Neuron (in vitro differentiated cells): Measurements from ENCODE around the gene FBXO44.

Experiments used
- H2AFZ ChIP-seq: one replicate; pipeline ENCODE4 v1.6.1; 2013; ENCODE audit warnings: low read depth, mild to moderate bottlenecking, inconsistent platforms, low read length, moderate library complexity
- H3K27me3 ChIP-seq: one replicate; pipeline ENCODE4 v1.6.1; 2013; ENCODE audit warnings: low read length; ENCODE audit not compliant: insufficient read depth
- H3K36me3 ChIP-seq: one replicate; pipeline ENCODE4 v1.6.1; 2013; ENCODE audit warnings: low read length; ENCODE audit not compliant: insufficient read depth
- H3K4me1 ChIP-seq: one replicate; pipeline ENCODE4 v1.6.1; 2013; ENCODE audit warnings: low read length; ENCODE audit not compliant: insufficient read depth
- H3K4me3 ChIP-seq: 2 replicates; pipeline ENCODE4 v1.5.1; 2013; ENCODE audit warnings: mild to moderate bottlenecking, low read length, moderate library complexity
- H3K9me3 ChIP-seq: one replicate; pipeline ENCODE4 v1.6.1; 2013; ENCODE audit warnings: low read length

Gene FBXO44

DNA sequence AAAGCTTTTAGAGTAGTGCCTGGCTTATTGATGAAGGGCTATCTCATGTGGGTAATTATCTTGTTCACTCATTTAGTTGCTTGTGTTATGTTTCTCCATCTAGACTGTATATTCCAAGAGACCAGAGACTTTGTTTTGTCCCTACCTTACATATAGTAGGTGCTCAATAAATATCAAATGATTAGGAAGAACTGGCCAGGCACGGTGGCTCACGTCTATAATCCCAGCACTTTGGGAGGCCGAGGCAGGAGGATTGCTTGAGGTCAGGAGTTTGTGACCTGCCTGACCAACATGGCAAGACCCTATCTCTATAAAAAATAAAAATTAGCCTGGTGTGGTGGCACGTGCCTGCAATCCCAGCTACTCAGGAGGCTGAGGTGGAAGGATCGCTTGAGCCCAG lies 9.4 kb upstream of the FBXO44 start:
- Histone ChIP-seq H3K4me3 (no peak overlapping the region), H3K27me3 (peaks cover 29% of the 10 kb centered on the region), H3K9me3 (no peaks in the 10 kb centered on the region), H3K36me3 (no peaks in the 10 kb centered on the region), H3K4me1 (no peaks in the 10 kb centered on the region), H2AFZ (no peak overlapping the region)

DNA sequence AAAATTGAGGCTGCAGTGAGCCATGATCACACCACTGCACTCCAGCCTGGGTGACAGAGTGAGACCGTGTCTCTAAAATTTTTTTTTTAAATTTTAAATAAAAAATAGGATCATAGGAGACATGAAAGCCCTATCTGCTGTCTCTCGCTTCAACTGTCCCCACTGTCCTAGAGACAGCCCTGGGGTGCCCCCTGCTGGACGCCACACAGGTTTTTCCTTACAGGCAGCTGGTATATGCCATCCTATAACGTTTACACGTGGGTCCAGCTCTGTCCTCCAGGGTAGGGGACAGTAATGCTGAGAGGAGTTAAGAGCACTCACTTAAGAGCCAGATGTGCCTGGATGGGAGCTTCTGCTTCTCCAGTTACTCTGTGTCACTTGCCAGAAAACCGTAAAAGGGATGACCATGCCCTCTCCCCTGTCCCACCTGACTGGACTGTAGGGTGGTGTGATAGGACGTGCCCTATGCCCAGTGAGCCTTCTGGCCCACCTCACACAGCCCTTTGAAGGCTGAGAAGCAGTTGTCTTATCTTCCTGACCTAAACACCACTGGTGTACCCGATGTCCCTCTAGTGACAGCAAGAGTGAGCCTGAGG lies 8.9 kb upstream of the FBXO44 start:
- no peaks in the 10 kb centered on the region for H3K9me3 ChIP-seq
- H3K4me3 ChIP-seq: no peak overlapping the region
- H3K27me3 ChIP-seq: peaks cover 30% of the 10 kb centered on the region
- no peaks in the 10 kb centered on the region for H3K4me1 ChIP-seq
- H2AFZ ChIP-seq: no peak overlapping the region
- no peaks in the 10 kb centered on the region for H3K36me3 ChIP-seq

DNA sequence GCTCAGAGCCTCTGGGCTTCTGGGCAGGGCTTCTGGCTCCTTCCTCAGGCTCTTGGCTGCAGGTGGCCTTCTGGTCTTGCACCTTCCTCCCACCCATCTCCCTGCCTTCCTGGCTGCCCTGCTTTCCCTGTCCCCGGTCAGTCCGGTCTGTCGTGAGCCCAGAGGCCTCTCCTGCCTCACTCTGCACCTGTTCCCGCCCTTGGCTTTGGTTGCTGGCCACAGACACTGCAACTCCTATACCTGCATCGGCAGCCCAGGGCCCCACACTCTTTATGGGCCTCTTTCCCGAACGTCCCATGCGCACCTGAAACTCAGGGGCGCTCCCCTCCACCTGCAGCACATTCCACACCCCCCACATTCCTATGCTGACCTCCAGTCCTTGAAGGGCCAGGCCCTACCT lies 8.4 kb upstream of the FBXO44 start:
- no peak overlapping the region for H2AFZ ChIP-seq
- H3K9me3 ChIP-seq: no peaks in the 10 kb centered on the region
- H3K27me3 ChIP-seq: peaks cover 33% of the 10 kb centered on the region
- H3K4me3 ChIP-seq: no peak overlapping the region
- H3K4me1 ChIP-seq: no peaks in the 10 kb centered on the region
- H3K36me3 ChIP-seq: no peaks in the 10 kb centered on the region

DNA sequence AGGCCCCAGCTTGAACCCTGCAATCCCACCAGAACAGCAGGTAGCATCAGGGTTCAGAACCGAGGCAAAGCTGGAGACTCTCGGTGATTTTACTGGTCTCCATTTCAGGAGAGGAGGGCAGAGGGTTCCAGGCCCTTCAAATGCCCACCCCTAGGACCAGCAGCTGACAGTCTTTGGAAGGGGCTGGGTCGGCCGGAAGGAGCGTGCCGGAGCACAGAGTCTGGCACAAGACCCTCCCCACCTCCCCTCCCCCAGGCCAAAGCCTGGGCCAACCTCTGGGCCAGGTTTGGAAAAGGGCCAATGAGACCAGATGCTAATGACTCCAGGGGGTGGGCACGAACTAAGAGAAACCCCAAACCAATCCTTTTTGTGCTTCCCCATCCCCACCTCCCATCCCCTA lies 7.3 kb upstream of the FBXO44 start:
- no peaks in the 10 kb centered on the region for H3K4me1 ChIP-seq
- no peak overlapping the region for H2AFZ ChIP-seq
- no peak overlapping the region for H3K4me3 ChIP-seq
- no peaks in the 10 kb centered on the region for H3K36me3 ChIP-seq
- H3K27me3 ChIP-seq: peaks cover 41% of the 10 kb centered on the region
- no peaks in the 10 kb centered on the region for H3K9me3 ChIP-seq

DNA sequence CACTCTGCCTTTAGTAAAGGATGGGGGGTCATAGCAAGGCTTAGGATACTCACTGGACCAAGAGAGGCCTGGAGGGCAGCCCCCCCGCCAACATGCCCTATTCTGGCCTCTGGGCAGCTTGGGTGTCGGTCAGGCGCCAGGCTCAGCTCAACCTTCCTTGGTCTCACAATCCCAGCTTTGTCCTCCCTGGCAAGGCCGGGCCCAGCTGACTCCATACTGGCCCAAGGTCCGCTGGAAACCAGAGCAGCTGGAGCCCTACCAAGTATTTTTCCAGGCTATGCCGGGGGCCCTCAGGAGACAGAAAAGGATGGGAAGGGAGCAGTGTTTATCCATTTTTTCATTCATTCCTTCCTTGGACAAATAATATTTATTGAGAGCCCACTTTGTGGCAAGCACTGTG lies 6.6 kb upstream of the FBXO44 start:
- no peak overlapping the region for H2AFZ ChIP-seq
- no peaks in the 10 kb centered on the region for H3K4me1 ChIP-seq
- peaks cover 48% of the 10 kb centered on the region for H3K27me3 ChIP-seq
- H3K9me3 ChIP-seq: no peaks in the 10 kb centered on the region
- no peaks in the 10 kb centered on the region for H3K36me3 ChIP-seq
- no peak overlapping the region for H3K4me3 ChIP-seq

DNA sequence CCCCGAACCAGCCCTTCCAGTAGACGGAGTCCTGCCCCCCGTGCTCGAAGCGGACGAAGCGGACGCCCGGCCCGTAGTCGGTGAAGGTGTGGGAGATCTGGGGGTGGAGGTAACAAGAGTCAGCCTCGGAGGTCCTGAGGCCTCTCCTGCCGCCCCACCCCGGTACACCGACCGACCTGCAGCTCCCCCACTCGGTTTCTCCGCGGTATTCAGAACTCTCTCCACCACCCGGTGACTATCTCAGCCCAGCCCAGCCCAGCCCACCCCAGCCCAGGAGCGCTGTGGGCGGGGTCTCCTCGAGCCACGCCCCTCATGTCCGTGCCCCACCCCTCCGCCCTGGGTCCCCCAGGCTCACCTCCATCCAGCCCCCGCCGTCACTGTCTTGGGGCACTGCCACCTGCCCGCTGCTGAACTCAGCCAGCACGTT lies 5.9 kb upstream of the FBXO44 start:
- no peaks in the 10 kb centered on the region for H3K9me3 ChIP-seq
- no peaks in the 10 kb centered on the region for H3K36me3 ChIP-seq
- no peak overlapping the region for H3K4me3 ChIP-seq
- no peaks in the 10 kb centered on the region for H3K4me1 ChIP-seq
- peaks cover 52% of the 10 kb centered on the region for H3K27me3 ChIP-seq
- H2AFZ ChIP-seq: no peak overlapping the region

DNA sequence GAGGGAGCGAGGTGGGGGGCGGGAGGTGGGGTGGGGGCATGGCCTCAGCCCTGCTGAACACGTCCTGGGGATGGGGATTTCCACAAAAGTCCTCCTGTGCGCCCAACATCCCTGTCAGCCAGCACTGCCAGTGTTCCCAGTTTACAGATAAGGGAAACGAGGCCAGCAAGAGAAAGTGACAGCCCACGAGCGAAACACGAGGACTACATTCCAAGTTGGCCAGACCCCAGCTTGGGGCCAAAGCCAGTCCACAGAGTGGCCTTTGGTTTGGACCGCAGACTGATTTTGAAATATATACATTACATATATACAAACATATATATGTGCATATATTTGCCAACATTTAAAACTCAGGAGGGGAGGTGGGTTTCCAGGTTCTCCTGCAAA lies 5.4 kb upstream of the FBXO44 start:
- H2AFZ ChIP-seq: no peak overlapping the region
- H3K27me3 ChIP-seq: peaks cover 55% of the 10 kb centered on the region
- H3K36me3 ChIP-seq: no peaks in the 10 kb centered on the region
- H3K4me1 ChIP-seq: no peaks in the 10 kb centered on the region
- no peaks in the 10 kb centered on the region for H3K9me3 ChIP-seq
- no peak overlapping the region for H3K4me3 ChIP-seq

DNA sequence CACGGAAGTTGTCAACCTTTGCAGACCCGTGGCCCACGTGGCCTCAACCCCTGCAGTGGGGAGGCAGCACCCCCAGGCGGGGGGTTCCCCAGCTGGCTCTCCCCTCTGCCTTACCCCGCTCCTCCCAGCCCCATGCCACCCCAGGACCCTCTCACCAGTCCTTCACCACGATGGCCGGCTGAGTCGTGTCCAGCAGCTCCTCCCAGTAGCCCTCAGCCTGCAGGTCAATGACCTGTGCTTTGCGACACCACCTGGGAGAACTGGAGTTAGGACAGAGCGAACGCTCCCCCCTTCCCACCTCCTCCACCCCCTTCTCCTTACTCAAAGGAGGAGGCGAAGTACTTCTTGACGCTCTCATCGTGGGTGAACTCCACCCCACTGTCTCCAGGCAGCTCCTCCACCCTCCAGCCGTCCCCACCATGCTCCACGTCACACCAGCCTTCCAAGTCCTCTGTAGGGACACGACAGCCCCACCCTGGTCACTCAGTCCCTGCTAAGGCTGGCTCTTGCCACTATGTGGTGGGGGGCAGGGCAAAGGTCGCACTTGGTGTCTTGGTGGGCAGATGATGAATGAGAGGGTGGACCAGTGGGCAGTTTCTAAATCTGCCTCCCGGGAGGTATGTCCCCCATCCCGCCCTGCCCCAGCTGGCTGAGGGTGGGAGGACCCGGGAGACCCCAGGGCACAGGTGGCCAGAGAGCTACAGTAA lies 4.9 kb upstream of the FBXO44 start:
- Histone ChIP-seq H3K27me3 (peaks cover 55% of the 10 kb centered on the region), H3K4me3 (no peak overlapping the region), H3K36me3 (no peaks in the 10 kb centered on the region)

DNA sequence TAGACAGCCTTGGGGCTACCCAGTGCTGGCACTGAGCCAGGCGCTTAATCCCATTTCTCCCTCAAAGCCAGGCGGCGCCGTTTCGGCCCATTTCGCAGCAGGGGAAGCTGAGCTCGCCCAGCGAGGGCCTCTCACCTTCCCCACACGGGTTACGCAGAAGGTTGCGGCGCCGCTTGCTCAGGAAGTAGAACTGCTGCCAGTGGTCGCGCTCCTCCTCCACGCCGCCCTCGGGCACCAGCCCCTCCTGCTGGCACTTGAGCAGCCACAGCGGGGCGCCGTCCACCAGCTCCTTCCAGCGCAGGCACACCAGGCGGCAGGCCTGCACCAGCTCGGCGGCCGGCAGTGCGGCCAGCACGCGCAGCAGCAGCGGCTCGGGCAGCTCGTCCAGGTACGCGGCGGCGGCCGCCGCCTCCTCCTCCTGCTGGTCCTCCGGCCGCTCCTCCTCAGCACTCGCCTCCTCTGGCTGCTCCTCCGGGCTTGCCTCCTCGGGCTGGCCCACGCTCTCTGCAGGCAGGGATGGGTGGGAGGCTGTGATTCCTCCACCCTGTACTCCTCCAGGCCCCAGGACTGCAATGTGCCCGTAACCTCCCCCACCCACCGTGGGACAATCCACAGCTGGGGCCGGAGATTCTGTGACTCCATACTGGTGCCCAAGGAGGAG lies 4.2 kb upstream of the FBXO44 start:
- no peaks in the 10 kb centered on the region for H3K9me3 ChIP-seq
- peaks cover 55% of the 10 kb centered on the region for H3K27me3 ChIP-seq
- H3K4me1 ChIP-seq: peaks cover 4% of the 10 kb centered on the region
- no peak overlapping the region for H3K4me3 ChIP-seq
- H2AFZ ChIP-seq: no peak overlapping the region
- H3K36me3 ChIP-seq: no peaks in the 10 kb centered on the region

More for the DNA sequence above, 4.9 kb upstream of the FBXO44 start:
- Histone ChIP-seq H3K4me1 (no peaks in the 10 kb centered on the region), H3K9me3 (no peaks in the 10 kb centered on the region), H2AFZ (no peak overlapping the region)

DNA sequence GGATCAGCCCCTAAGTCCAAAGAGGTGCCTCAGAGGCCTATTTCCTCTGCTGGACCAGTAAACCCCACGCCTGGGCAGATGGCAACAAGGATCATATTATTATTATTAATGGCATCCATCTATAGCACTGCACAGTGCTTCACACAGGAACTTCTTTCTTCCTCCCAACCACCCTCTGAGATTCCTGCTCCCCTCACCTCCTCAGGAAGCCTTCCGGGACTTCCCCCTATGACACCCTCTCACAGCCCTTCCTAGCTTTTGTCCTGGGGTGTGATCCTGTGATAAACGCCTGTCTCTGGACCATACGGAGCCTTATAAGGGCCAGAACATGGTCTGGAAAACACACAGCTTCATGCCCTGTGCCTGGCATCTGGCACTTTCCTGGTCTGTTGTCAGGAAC lies 3.7 kb upstream of the FBXO44 start:
- Histone ChIP-seq H3K4me3 (no peak overlapping the region), H3K4me1 (peaks cover 7% of the 10 kb centered on the region), H3K27me3 (peaks cover 55% of the 10 kb centered on the region), H3K36me3 (no peaks in the 10 kb centered on the region), H3K9me3 (no peaks in the 10 kb centered on the region), H2AFZ (no peak overlapping the region)

DNA sequence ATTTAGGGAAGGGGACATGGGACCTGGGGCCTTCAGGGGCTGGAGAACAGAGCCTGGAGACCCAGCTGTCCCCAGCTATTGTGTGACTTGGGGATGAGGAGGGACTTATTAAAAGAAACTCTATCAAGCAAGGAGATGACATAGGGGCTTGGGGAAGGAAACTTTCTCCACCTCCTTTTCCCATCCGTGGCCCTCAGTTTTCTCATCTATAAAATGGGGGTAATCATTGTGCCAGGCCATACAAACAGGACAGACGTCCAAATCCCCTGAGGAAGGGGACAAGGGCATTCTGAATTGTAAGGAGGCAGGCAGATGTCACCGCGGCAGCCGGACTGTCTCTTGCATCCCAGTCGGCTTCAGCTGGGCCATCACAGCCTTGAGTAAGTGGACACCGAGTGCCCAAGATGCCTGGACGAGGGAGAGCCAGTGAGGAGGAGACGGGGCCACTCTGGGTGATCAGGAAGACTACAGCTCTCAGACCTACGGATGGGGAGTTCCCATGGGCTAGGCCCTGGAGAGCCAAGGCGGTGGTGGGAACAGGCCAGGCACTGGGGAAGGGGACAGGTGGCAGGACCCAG lies 2.4 kb upstream of the FBXO44 start:
- H3K36me3 ChIP-seq: peaks cover 7% of the 10 kb centered on the region
- no peak overlapping the region for H3K4me3 ChIP-seq
- peaks cover 51% of the 10 kb centered on the region for H3K27me3 ChIP-seq
- no peaks in the 10 kb centered on the region for H3K9me3 ChIP-seq
- no peak overlapping the region for H2AFZ ChIP-seq
- H3K4me1 ChIP-seq: peaks cover 7% of the 10 kb centered on the region

DNA sequence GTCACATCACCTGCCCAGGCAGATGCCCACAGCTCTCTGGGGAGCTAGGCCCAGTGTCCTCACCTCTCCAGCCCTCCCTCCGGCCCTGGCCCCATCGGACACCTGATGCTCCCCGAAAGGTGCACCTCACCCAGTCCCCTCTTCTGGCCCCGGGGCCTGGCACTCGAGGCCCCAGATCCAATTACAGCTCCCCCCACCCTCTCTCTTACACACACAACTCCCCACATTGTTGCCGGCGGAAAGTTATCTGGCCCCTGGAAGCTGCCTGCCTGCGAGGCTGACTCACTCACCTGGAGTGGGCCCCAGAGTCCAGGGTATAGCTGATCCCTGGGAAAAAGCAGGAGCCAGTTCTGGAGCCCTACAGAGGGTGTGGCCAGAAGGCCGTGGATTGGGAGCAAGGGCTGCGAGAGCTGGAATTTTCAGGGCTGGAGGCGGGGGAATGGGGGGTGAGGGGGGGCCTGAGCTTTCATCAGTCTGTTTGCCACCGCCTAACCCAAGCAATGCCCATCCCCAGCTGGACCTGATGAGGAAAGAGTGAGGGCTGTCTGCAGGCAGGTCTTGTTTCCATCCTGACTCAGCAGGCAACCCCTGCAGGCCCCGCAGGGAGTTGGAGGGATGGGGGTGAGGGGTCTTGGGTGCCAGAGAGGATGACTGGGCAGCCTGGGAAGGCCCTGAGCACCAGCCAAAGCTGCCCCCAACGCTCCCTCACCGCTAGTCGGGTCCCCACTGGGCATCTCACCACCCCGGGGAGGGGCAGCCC lies 1.4 kb upstream of the FBXO44 start:
- Histone ChIP-seq H2AFZ (no peak overlapping the region), H3K4me1 (peaks cover 7% of the 10 kb centered on the region), H3K9me3 (no peaks in the 10 kb centered on the region), H3K4me3 (no peak overlapping the region), H3K27me3 (peaks cover 44% of the 10 kb centered on the region), H3K36me3 (peaks cover 7% of the 10 kb centered on the region)

DNA sequence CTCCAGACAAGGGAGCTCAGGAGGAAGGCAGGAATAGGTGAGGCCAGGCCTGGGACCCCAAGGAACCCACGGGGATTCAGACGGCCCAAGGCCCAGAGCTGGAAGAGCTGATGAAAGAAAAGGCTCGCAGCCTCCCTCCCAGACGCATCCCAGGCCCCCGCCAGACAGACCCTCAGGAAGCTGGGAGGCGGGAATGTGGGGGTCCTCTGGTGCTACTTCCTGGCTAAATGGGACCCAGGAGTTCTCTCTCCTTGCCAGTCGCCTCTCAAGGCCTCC lies 878 bp upstream of the FBXO44 start:
- peak overlapping the region; percentile 80 for H3K4me3 ChIP-seq
- H3K4me1 ChIP-seq: peaks cover 7% of the 10 kb centered on the region
- H3K9me3 ChIP-seq: no peaks in the 10 kb centered on the region
- H3K36me3 ChIP-seq: peaks cover 11% of the 10 kb centered on the region
- peaks cover 41% of the 10 kb centered on the region for H3K27me3 ChIP-seq
- H2AFZ ChIP-seq: no peak overlapping the region
